H9 (cell line): ENCODE results near the gene TRIM9. TPM values are rescaled to one million over a fixed set of nuclear protein-coding genes. Genes with fewer than 3 reads are reported as not detected.
A peak's percentile ranks its signal among the peaks of the same experiment; 100 is the strongest.

Experiments used
- DNase-seq: peaks from one replicate; pipeline ENCODE4 v3.0.0-alpha.2; 2017
- H2AFZ ChIP-seq: one replicate; pipeline ENCODE4 v1.6.1; 2013; ENCODE audit warnings: mild to moderate bottlenecking, low read length, control low read depth, moderate library complexity
- H2AK5ac ChIP-seq: 2 replicates; pipeline ENCODE4 v1.6.1; 2013; ENCODE audit warnings: low read length, control low read depth, mixed read lengths; ENCODE audit not compliant: insufficient read length
- H2BK120ac ChIP-seq: one replicate; pipeline ENCODE4 v1.6.1; 2013; ENCODE audit warnings: low read depth, mild to moderate bottlenecking, low read length, control low read depth, inconsistent platforms; ENCODE audit not compliant: poor library complexity, severe bottlenecking
- H2BK12ac ChIP-seq: 2 replicates; pipeline ENCODE4 v1.6.1; 2013; ENCODE audit warnings: low read length, control low read depth, mixed read lengths, low read depth; ENCODE audit not compliant: insufficient read length
- H2BK15ac ChIP-seq: 2 replicates; pipeline ENCODE4 v1.6.1; 2013; ENCODE audit warnings: low read depth, low read length, control low read depth
- H2BK20ac ChIP-seq: one replicate; pipeline ENCODE4 v1.6.1; 2013; ENCODE audit warnings: low read depth, mild to moderate bottlenecking, low read length, control low read depth, inconsistent platforms; ENCODE audit not compliant: poor library complexity, severe bottlenecking
- H2BK5ac ChIP-seq: 2 replicates; pipeline ENCODE4 v1.6.1; 2013; ENCODE audit warnings: low read length, control low read depth, mixed read lengths; ENCODE audit not compliant: insufficient read length
- H3K14ac ChIP-seq: 2 replicates; pipeline ENCODE4 v1.6.1; 2013; ENCODE audit warnings: low read length, control low read depth; ENCODE audit not compliant: insufficient read depth
- H3K18ac ChIP-seq: 2 replicates; pipeline ENCODE4 v1.6.1; 2013; ENCODE audit warnings: low read depth, mild to moderate bottlenecking, mixed read lengths, low read length, control low read depth; ENCODE audit not compliant: insufficient read length
- H3K23ac ChIP-seq: 2 replicates; pipeline ENCODE4 v1.6.1; 2013; ENCODE audit warnings: low read length, control low read depth, mixed read lengths, low read depth; ENCODE audit not compliant: insufficient read length
- H3K23me2 ChIP-seq: 2 replicates; pipeline ENCODE4 v1.6.1; 2013; ENCODE audit warnings: low read depth, mild to moderate bottlenecking, mixed read lengths, low read length, control low read depth; ENCODE audit not compliant: insufficient read length, poor library complexity, severe bottlenecking
- H3K27ac ChIP-seq: 2 replicates; pipeline ENCODE4 v1.5.1; 2013; ENCODE audit warnings: low read length, control low read depth, mixed read lengths, low read depth; ENCODE audit not compliant: insufficient read length
- H3K27me3 ChIP-seq: 2 replicates; pipeline ENCODE4 v1.6.1; 2013; ENCODE audit warnings: low read length, control low read depth, inconsistent platforms; ENCODE audit not compliant: insufficient read depth
- H3K4ac ChIP-seq: 2 replicates; pipeline ENCODE4 v1.6.1; 2013; ENCODE audit warnings: low read depth, mild to moderate bottlenecking, control low read depth, inconsistent platforms, low read length, moderate library complexity
- H3K4me1 ChIP-seq: 2 replicates; pipeline ENCODE4 v1.6.1; 2013; ENCODE audit warnings: low read length, control low read depth, inconsistent platforms; ENCODE audit not compliant: insufficient read depth
- H3K4me2 ChIP-seq: 2 replicates; pipeline ENCODE4 v1.6.1; 2013; ENCODE audit warnings: low read length, control low read depth, mixed read lengths; ENCODE audit not compliant: insufficient read length, insufficient read depth
- H3K56ac ChIP-seq: 2 replicates; pipeline ENCODE4 v1.6.1; 2013; ENCODE audit warnings: low read depth, mild to moderate bottlenecking, mixed read lengths, low read length, control low read depth; ENCODE audit not compliant: insufficient read length
- H3K79me1 ChIP-seq: 2 replicates; pipeline ENCODE4 v1.6.1; 2013; ENCODE audit warnings: low read depth, mild to moderate bottlenecking, moderate library complexity, low read length, control low read depth, inconsistent platforms; ENCODE audit not compliant: insufficient read depth, poor library complexity, severe bottlenecking
- H3K79me2 ChIP-seq: 2 replicates; pipeline ENCODE4 v1.6.1; 2013; ENCODE audit warnings: low read length, control low read depth, inconsistent platforms; ENCODE audit not compliant: insufficient read depth
- H3K9ac ChIP-seq: 2 replicates; pipeline ENCODE4 v1.6.1; 2013; ENCODE audit warnings: low read length, control low read depth, mixed read lengths; ENCODE audit not compliant: insufficient read length; ENCODE audit errors: extremely low read depth
- H3K9me3 ChIP-seq: one replicate; pipeline ENCODE4 v1.6.1; 2013; ENCODE audit warnings: low read depth, low read length, inconsistent platforms; ENCODE audit not compliant: control insufficient read depth
- H3T11ph ChIP-seq: one replicate; pipeline ENCODE4 v1.6.1; 2013; ENCODE audit warnings: mild to moderate bottlenecking, low read length, control low read depth, inconsistent platforms
- H4K20me1 ChIP-seq: one replicate; pipeline ENCODE4 v1.6.1; 2013; ENCODE audit not compliant: control insufficient read depth, insufficient read length, insufficient read depth
- H4K5ac ChIP-seq: 2 replicates; pipeline ENCODE4 v1.6.1; 2013; ENCODE audit warnings: low read depth, mild to moderate bottlenecking, mixed read lengths, low read length, control low read depth; ENCODE audit not compliant: insufficient read length
- H4K8ac ChIP-seq: replicated peaks from 2 replicates; pipeline ENCODE4 v1.6.1; 2013; ENCODE audit warnings: low read length, control low read depth, mixed read lengths, low read depth; ENCODE audit not compliant: insufficient read length
- H4K91ac ChIP-seq: 2 replicates; pipeline ENCODE4 v1.6.1; 2013; ENCODE audit warnings: low read depth, mild to moderate bottlenecking, moderate library complexity, mixed read lengths, low read length, control low read depth; ENCODE audit not compliant: insufficient read length
- H3K27ac Mint-ChIP-seq, 3 experiments: 2 replicates in 2 of 3; 3 replicates in 1 of 3; pipeline ENCODE4 v1.8.0; 2020 to 2021; ENCODE audit warnings: mixed read lengths in 3 of 3, mild to moderate bottlenecking in 1 of 3, moderate library complexity in 1 of 3
- H3K27me3 Mint-ChIP-seq: 2 replicates; pipeline ENCODE4 v1.8.0; 2021; ENCODE audit warnings: low read depth, mild to moderate bottlenecking, moderate library complexity, mixed read lengths
- H3K36me3 Mint-ChIP-seq, 3 experiments: 2 replicates in 2 of 3; 3 replicates in 1 of 3; pipeline ENCODE4 v1.8.0; 2020 to 2021; ENCODE audit warnings: low read depth in 3 of 3, mixed read lengths in 3 of 3; ENCODE audit not compliant: insufficient read depth in 1 of 3
- H3K4me1 Mint-ChIP-seq, 2 experiments: 2 replicates each; pipeline ENCODE4 v1.8.0; 2020; ENCODE audit warnings: mixed read lengths in 2 of 2
- H3K4me3 Mint-ChIP-seq, 2 experiments: 2 replicates in 1 of 2; 3 replicates in 1 of 2; pipeline ENCODE4 v1.8.0; 2020 to 2021; ENCODE audit warnings: mild to moderate bottlenecking in 2 of 2, mixed read lengths in 2 of 2, moderate library complexity in 1 of 2
- H3K9me3 Mint-ChIP-seq, 2 experiments: 2 replicates in 1 of 2; 3 replicates in 1 of 2; pipeline ENCODE4 v1.8.0; 2020; ENCODE audit warnings: mild to moderate bottlenecking in 2 of 2, mixed read lengths in 2 of 2, moderate library complexity in 1 of 2
- WGBS: extraction: QIAGEN DNeasy Blood & Tissue Kit; methylation state at CpG from one replicate; pipeline ENCODE4 v1.1.7; 2013; ENCODE audit warnings: missing lambda C conversion rate, low lambda C conversion rate, mixed read lengths; ENCODE audit not compliant: insufficient read length; ENCODE audit errors: extremely low coverage; 5-methylcytosine and 5-hydroxymethylcytosine counted together
- total RNA-seq: library from RNA; stranded (reverse); gene quantifications from 2 replicates; pipeline ENCODE4 v1.2.1, GENCODE V29; 2021
- TF ChIP-seq, protein P1 (sequence below): fragments of 200-600 bp; sonication (generic); conservative IDR thresholded peaks from 3 replicates; pipeline ENCODE4 v1.8.0; 2021; ENCODE audit warnings: antibody characterized with exemption, mild to moderate bottlenecking

The TRIM9 gene
- total RNA-seq, 1 experiment from 2014 or later, result 0.98 TPM

DNA sequence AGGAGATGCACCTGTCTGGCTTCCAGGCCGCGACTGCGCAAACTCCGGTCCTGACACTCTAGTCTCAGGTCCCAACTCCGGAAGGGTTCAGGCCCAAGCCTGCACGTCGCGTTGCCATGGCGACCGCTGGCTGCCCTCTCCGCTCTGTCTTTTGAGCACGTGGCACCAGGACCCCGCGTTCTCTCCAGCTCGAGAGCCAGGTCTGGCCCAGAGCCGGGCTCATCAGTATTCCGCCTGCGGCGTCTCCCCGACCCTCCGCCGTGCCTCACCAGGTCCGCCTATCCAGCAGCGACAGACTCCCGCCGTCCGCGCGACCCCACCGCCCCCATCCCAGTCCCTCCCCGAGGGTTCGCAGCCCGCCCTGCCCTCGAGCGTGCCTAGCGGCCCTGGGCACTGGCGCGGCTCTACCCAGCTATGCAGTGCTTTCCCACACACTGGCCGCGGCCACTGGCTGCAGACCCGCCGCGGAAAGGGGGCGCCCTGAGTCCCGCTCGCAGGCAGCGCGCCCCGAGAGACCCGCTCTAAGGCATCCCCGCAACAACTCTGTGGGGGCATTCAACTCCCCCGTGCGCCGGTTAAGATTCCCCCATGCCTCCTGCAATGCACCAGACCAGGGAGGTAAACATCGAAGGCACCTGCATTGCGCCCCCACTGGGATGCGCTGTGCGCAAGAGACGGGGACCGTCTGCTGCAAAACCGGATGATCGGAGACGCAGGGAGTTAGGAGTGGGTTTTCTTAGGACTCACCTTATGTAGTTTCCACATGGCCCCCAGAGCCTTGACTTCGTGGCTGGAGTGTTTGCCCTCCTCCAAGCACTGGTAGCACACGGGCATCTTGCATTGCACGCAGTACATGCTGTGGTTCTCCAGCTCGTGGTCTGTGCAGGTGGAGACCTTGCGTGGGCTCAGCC lies 1.3 kb downstream of the TRIM9 start:
- Histone ChIP-seq H2AFZ (no peak overlapping the region), H3K14ac (no peak overlapping the region), H3K9ac (no peak overlapping the region), H3K23ac (no peak overlapping the region), H2BK20ac (no peak overlapping the region), H2AK5ac (no peak overlapping the region), H3T11ph (no peak overlapping the region), H3K4ac (no peak overlapping the region), H3K4me1 (no peaks in the 10 kb centered on the region), H3K27ac (no peak overlapping the region), H3K4me2 (peak overlapping the region; percentile 55), H3K23me2 (peaks cover 22% of the 10 kb centered on the region), H2BK15ac (no peak overlapping the region), H4K8ac (no peak overlapping the region), H4K91ac (no peak overlapping the region), H3K18ac (no peak overlapping the region), H2BK120ac (no peak overlapping the region), H3K79me2 (no peaks in the 10 kb centered on the region), H3K27me3 (peaks cover 18% of the 10 kb centered on the region), H3K9me3 (no peaks in the 10 kb centered on the region), H2BK12ac (no peak overlapping the region), H3K56ac (no peak overlapping the region), H4K5ac (no peak overlapping the region), H2BK5ac (no peak overlapping the region), H4K20me1 (no peaks in the 10 kb centered on the region), H3K79me1 (no peaks in the 10 kb centered on the region)
- Mint-ChIP-seq H3K27me3 (peaks cover 62% of the 10 kb centered on the region), H3K27ac (no peak overlapping the region), H3K36me3 (no peaks in the 10 kb centered on the region), H3K4me3 (peak overlapping the region; percentile 77 to 90), H3K4me1 (peaks cover 15 to 17% of the 10 kb centered on the region in 2 experiments), H3K9me3 (no peaks in the 10 kb centered on the region)
- TF ChIP-seq, protein P1, sequence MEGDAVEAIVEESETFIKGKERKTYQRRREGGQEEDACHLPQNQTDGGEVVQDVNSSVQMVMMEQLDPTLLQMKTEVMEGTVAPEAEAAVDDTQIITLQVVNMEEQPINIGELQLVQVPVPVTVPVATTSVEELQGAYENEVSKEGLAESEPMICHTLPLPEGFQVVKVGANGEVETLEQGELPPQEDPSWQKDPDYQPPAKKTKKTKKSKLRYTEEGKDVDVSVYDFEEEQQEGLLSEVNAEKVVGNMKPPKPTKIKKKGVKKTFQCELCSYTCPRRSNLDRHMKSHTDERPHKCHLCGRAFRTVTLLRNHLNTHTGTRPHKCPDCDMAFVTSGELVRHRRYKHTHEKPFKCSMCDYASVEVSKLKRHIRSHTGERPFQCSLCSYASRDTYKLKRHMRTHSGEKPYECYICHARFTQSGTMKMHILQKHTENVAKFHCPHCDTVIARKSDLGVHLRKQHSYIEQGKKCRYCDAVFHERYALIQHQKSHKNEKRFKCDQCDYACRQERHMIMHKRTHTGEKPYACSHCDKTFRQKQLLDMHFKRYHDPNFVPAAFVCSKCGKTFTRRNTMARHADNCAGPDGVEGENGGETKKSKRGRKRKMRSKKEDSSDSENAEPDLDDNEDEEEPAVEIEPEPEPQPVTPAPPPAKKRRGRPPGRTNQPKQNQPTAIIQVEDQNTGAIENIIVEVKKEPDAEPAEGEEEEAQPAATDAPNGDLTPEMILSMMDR, result peak; percentile 64
- WGBS, result no CpG with 5 or more reads among the region's 68 CpGs
- peak; percentile 64 for DNase-seq
